Retina (tissue), 1 donor: ENCODE results near the gene ZNF76.

Source experiments
- DNase-seq: peaks from one replicate; pipeline ENCODE4 v3.0.0-alpha.2; 2016

Gene ZNF76

DNA sequence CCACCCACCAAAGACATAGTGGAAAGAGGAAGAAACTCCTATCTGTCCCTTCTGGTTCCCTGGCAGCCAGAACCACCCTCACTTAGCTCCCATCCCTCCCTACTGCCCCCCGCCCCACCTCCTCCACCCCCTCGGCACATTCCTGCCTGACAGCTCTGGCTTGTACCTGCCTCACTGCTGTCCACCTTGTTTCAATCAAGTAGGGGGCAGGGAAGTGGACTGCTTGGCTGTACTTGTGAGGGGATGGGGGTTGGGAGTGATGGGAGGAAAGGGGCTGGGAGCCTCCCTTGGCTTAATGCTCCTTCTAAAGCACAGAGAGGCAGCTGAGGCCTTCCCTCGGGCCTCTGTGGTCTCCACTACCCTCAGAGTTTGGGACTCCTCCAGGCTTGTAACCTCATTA is 22.1 kb upstream of the ZNF76 start:
- no peak for DNase-seq

DNA sequence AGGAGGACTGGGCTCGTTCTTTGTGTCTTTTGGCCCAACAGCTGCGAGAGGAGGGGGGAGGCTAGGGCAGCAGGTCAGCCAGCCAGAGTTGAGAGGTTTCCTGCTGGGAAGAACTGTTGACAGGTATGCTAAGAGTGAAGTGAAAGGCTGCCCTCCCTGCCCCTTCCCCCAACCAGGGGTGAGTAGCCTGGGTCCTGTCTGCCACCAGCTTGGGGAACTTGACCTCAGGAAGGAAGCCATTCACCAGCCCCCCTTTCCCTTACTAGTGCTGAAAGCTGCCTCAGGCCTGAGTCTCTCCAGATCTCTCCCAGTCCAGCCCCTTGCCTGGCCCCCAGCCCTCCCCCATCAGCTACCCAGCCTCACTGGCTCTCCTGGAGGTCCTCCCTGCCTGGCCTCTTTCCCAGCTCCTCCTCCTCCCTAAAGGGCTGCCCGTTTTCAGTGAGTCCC is 20.7 kb upstream of the ZNF76 start:
- DNase-seq = no peak

DNA sequence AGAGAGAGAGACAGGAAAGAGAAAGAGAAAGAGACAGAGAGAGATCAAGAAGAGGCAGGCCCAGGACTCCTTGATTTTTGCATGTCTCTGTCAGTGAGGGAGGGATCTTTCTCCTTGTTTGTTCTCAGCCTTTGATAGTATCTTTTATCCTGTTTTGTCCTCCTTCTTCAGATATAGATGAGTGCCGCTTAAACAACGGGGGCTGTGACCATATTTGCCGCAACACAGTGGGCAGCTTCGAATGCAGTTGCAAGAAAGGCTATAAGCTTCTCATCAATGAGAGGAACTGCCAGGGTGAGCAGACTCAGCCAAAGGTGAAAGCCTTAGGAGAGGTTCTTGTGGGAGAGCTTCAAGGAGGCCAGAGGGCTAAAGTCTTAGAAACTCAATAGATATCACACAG is 20.0 kb upstream of the ZNF76 start:
- no peak for DNase-seq

DNA sequence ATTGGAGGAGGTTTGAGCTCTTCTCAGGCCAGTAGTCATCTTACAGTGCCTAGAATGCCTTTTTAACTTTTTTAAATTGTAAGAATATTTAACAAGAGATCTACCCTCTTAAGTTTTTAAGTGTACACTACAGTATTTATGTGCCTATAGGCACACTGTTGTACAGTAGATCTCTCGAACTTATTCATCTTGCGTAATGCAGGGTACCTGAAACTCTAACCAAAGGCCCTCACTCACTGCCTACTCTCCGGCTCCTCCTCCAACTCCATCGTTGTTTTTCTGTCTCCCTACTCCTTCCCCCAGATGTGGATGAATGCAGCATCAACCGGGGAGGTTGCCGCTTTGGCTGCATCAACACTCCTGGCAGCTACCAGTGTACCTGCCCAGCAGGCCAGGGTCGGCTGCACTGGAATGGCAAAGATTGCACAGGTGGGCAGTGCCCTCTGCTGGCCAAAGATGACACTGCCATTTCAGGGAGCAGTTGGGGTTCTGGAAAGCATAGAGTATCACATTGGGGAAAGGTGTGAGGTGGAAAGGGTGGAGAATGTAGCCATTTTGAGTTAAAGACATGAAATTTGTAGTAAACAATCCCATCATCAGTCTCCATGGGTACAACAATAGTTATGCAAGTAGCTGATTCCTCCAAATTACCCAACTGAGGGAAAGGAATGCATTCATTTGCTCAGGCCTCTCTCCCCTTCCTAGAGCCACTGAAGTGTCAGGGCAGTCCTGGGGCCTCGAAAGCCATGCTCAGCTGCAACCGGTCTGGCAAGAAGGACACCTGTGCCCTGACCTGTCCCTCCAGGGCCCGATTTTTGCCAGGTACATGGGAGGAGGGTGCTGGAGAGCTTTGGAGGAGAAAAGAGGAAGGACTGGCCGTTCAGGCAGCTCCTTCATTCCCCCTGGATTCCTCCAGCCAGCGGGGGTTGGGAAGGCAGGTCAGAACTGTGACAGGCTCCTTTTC is 18.4 kb upstream of the ZNF76 start:
- DNase-seq = peak; percentile 78

DNA sequence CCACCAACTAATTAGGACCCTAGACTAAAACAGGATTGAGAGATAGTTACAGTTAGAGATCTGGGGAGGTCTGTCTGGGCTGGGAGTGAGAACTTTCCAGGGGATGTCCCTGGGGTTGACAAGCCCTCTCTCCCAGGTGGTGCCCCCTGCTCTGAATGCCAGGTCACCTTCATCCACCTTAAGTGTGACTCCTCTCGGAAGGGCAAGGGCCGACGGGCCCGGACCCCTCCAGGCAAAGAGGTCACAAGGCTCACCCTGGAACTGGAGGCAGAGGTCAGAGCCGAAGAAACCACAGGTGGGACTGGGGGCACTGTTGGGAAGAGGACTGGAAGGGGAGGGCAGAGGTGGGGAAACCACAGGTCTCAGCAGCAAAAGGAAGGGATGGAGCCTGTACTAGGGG is 17.0 kb upstream of the ZNF76 start:
- no peak for DNase-seq

DNA sequence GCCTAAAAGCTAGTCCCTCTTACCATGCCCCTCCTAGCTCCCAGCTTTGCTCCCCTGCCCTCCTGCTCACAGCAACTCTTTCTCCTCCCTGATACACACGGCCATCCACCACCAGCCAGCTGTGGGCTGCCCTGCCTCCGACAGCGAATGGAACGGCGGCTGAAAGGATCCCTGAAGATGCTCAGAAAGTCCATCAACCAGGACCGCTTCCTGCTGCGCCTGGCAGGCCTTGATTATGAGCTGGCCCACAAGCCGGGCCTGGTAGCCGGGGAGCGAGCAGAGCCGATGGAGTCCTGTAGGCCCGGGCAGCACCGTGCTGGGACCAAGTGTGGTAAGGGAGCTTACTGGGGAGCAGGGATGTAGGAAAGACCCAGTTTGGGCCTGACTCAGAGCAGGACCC is 16.6 kb upstream of the ZNF76 start:
- no peak for DNase-seq

DNA sequence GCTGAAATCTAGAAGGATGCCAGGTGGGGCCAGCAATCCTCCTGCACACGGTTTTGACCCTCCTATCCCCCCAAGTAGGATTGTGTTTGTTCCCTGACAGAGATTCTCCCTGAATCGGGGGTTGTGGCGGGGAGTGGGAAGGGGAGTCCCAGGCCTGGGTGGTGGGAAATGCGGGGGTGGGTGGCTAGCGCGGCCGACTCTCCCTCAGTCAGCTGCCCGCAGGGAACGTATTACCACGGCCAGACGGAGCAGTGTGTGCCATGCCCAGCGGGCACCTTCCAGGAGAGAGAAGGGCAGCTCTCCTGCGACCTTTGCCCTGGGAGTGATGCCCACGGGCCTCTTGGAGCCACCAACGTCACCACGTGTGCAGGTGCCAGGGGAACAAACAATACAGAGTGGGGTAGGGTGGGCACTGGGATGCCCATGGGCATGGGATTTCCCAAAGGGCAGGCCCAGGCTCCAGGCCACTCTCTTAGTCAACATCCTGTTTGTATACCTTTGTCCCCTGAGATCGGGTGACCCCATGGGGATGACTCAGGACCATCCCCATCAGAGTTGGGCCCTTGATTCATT is 16.1 kb upstream of the ZNF76 start:
- DNase-seq = no peak

DNA sequence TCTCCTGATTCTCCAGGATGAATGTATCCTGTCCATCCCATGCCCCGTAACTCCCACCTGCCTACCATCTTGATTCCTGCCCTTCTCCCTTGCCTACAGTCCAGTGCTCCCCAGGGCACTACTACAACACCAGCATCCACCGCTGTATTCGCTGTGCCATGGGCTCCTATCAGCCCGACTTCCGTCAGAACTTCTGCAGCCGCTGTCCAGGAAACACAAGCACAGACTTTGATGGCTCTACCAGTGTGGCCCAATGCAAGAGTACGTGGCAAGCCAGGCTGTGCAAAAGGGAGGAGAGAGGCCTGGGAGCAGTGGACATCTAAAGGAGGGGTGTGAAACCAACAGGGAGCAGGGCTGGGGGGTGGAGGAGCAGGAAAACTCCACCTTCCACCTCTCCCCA is 15.0 kb upstream of the ZNF76 start:
- DNase-seq = no peak

DNA sequence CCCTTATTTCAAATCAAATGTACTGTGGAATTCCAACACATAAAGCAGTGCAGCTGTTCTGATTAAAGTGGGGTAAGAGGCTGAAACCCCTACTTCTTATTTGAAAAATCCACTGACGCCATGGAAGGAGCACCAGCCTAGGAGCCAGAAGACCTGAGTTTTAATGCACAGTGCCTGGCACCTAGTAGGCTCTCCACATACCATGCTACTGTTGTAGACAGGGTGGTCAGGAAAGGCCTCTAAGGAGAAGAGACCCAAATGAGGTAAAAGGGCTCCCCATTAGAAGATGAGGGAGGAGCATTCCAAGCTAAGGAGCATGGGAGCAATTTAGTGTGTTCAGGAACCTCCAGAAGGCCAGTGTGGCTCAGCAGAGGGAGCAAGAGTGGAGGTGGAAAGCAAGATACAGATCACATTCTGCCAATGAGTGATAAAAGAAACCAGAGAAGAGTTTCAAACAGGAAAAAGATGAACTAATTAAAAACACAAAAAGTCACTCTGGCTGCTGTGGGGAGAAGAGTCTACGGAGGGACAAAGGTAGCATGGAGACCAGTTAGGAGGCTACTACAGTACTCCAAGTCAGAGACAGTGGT is 11.8 kb upstream of the ZNF76 start:
- no peak for DNase-seq

DNA sequence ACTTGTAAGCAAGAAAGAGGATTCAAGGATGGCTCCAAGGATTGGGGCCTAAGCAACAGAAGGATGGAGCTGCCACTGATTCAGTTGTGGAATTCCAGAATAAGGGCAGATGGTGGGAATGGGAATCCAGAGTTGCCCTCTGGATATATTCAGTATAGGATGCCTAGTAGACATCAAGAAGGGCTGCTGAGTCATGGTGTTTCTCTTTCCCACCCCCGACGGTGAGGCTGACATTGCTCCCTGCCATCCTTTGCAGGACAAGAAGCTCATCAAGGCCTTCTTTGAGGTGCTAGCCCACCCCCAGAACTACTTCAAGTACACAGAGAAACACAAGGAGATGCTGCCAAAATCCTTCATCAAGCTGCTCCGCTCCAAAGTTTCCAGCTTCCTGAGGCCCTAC is 11.2 kb upstream of the ZNF76 start:
- no peak for DNase-seq

DNA sequence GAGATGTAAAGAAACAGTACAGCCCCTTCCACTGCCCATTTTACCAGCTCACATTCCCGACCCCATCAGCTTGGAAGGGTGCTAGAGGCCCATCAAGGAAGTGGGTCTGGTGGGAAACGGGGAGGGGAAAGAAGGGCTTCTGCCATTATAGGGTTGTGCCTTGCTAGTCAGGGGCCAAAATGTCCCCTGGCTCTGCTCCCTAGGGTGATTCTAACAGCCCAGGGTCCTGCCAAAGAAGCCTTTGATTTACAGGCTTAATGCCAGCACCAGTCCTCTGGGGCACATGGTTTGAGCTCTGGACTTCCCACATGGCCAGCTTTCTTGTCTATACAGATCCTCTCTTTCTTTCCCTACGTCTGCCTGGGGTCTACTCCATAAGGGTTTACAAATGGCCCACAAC is 10.6 kb upstream of the ZNF76 start:
- no peak for DNase-seq

DNA sequence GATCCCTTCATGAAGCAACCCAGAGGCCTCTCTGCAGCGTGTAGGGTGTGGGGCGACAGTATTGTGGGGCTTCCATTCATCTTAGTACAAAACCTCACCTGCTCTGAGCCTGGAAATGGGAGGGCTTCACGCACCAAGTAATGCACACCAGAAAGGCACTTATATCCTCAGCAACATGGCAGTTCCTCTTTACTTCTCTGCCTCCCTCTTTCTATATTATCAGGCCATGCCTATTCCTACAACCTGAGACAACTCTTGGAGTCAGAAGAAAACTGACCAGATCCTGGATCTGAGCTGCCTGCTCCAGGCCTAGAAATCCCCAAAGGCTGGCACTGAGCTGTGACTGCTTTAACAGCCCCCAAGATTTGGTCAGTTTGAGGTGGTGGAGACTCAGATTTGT is 7.6 kb upstream of the ZNF76 start:
- DNase-seq = no peak

DNA sequence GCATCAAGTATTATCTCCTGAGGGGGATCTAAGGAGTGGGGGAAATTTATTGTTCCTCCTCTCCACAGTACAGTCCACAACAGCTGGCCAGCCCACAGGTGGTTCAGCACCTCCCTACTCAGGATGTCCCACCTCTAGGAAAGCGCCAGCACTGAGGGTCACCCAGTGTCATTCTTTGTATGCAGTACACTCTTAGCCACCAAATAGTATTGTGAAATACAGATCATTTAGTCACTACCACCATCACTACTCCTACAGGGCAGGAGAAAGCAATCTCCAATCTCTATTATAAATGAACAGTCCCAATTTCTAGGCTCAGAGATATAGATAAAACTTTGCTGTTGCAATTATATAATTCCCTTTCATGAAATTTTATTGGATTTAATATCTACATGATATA is 6.3 kb upstream of the ZNF76 start:
- DNase-seq = no peak

DNA sequence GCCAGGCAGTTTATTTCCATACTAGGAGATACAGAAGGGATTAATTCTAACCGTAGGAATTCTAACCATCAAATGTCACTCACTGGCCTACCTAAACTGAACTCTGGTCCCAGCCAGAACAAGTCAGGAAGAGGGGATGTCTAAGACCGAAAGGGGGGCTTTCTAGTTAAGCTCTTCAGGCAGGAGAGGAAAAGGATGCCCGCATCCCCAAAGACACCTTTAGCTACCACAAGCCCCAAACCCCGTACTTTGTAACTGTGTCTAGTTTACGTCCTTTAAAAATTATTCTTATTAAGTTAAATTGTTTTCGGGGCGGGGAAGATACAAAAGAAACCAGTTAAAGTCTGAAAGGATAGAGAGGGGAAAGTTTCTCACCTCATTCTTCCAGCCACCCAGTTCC is 1.2 kb upstream of the ZNF76 start:
- DNase-seq = no peak

DNA sequence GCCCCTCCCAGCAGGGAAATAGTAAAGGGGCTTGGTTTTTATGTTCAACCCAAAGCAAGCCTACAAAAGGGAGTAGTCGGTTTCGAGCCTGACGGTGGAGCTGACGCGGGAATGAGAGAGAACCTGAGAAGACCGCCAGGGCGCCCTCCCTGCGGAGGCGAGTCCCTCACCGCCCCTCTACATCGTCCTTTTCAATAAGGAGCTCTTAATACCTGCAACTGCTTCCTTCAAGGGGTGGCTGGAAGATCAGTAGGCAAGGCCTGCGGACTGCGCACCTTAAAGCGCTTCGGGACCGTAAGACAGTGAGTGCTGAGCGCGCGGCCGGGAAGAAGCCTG is 709 bp upstream of the ZNF76 start:
- no peak for DNase-seq

DNA sequence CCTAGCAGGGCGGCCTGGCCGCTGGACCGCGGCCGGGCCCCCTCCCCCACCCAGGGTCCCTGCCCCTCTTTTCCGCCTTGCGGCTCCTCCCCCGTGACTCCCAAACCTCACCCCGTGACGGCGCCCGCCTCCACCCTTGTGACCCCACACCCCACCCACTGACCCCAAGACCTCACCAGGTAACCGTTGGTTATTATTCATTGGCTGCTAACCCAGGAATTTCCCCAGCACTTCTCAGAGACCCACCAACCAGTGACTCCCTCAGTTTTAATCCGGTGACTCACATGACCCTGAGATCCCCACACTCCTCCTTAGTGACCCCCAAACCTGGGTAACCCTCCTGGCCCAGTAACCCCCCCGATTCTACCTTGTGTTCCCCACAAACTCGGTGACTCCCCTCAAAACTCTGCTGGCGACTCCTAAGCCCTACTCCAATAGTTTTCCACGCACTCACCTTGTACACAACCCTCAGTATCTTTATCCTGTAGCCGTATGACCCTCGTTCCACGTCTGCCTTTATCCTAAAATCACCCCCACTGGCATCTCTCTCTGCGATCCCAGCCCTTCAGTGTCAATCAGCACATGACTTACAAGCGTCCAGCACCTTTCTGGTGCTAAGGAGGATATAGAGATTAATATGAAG is 534 bp downstream of the ZNF76 start:
- DNase-seq = peak; percentile 32

DNA sequence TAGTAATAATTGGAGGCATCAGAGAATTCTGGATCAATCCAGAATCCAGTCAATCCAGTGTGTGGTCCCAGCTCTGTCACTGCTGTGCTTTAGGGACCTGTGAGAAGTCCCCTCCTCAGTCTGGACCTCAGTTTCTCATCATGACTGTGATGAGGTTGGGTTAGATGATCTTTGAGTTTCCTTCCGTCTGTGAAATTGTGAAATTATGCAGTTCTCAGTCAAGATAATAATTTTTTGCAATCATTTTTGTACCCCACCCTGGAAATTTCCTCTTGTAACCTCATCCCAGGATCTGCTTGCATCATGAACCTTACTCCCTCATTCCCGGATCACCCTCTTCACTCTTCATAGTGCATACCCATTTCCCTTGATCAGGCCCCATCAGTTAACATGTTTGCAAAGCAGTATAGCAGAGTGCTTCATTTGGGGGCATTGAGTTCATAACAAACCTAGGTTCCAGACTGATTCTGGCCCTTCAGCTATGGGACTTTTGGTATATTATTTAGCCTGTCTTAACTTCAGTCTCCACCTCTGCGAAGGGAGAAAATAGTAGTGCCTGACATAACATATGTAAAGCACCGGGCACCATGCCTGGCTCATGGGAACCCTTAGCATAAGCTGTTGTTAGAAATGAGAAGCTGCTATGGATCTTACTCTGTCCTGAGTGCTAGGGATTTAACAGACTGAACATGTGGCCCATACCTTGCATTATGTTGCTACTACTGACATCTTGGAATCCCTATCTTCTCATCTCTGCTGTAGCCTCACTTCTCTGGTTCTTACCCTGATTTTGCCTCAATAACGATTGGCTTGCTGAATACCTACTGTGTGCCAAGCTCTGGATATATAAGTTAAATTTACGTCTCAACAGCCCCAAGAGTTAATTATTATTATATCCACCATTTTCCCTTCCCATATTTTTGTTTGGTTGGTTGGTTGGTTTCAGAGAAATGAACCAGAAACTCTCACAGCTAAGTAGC is 1.3 kb downstream of the ZNF76 start:
- DNase-seq = no peak

DNA sequence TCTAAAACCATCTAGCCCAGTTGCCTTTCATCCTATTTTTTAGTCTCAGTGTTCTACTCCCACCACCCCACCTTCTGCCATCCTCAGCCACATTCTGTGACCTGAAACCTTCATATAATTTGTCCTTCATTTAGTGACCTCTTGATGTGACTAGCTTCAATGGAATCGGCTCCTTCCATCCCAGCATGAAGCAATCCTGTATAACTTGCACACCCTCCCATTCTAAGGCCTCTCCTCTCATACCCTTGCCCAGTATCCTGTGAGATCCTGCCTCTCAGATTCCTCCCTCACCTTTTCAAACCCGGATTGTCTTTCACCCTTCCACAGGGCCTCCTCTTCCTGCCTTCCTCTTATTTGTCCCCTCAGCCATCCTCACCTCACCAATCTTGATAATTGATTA is 3.1 kb downstream of the ZNF76 start:
- no peak for DNase-seq

DNA sequence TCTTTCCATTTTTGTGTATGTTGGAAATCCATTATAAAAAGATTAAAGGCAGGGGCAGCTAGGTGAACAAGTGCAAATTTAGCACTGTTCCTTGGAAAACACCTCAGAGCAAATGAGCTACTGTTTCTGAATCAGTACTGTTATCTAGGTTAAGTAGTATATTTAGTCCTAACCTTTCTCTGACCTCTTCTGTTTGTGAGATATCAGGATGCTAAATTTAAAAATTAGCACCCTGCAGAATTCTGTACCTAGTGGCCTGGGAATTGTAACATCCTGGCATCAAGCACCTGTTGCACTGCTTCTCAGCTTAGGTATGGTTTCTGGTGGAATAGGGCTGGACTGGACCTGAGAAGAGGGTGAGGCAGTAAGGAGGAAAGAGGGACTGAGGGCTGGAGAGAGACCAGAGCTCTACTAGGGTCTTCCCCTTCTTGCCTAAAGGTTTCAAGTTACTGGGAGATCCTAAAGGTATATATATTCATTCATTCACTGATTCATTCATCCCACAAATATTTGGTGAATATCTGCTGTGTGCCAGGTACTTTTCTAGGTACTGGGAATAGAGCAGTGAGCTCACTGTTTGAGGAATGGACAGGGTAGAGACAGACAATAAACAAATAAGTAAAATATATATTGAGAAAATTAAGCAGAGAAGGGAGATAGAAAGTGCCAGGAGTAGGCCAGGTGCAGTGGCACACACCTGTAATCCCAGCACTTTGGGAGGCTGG is 5.2 kb downstream of the ZNF76 start:
- DNase-seq = no peak

DNA sequence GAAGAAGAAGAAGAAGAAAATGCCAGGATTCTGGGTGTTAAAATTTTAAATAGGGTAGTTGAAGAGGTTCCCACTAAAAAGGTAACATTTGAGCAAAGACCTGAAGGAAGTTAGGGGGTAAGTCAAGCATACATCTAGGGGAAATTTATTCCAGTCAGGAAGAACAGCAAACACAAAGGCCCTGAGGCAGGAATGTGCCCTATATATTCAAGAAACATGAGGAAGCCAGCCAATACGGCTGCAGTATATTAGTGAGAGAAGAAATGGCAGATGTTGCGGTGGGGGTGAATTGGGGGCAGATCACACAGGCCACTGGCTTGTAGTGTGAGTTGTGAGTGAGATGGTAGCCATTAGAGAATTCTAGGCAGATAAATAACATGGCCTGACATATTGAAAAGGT is 6.0 kb downstream of the ZNF76 start:
- DNase-seq = no peak

DNA sequence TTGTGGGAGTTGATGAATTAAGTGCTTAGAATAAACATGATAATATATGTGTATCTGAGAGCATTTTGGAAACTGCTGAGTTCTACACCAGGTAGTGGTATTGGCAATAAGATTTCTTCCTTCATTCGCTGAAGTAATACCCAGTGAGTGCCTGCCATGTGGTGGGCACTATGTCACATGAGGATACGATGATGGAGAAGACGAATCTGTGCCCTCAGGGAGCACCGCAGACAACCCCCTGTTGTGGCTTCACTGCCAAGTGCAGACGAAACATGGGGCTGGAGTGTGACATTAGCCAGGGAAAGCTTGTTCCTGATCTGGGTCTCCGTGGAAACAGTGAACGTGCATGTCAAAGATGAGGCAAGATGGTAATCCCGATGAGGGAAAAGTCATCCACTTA is 7.9 kb downstream of the ZNF76 start:
- no peak for DNase-seq

DNA sequence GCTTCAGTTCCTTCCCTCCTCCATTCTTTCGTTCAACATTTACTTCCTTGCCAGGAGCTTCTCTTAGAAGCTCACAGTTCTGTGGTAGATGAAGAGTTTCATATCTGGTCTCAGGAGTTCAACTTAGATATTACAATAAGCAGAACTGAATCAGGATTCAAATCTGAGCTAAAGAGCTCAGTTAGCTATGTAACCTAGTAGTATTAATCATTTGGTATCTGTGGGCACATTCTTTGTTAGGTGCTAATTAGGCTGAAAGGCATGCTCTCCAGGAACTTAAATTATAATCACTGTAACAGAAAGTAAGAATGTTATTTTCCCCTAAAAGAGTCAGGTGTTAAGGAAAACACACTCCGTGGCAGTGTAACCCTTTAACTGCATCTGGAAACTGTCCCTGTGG is 8.4 kb downstream of the ZNF76 start:
- DNase-seq = no peak
